ENCODE data around the gene PDZD2. TPM values are rescaled to one million over a fixed set of nuclear protein-coding genes. Genes with fewer than 3 reads are reported as not detected.
"Not testable (repeated sequence)": the region's sequence is repeated elsewhere in the genome, so short reads cannot be mapped to it uniquely, and the experiment has no call there.

PDZD2 gene
- total RNA-seq, 2 experiments from 2014 or later = 1.3 to 1.8 TPM

DNA sequence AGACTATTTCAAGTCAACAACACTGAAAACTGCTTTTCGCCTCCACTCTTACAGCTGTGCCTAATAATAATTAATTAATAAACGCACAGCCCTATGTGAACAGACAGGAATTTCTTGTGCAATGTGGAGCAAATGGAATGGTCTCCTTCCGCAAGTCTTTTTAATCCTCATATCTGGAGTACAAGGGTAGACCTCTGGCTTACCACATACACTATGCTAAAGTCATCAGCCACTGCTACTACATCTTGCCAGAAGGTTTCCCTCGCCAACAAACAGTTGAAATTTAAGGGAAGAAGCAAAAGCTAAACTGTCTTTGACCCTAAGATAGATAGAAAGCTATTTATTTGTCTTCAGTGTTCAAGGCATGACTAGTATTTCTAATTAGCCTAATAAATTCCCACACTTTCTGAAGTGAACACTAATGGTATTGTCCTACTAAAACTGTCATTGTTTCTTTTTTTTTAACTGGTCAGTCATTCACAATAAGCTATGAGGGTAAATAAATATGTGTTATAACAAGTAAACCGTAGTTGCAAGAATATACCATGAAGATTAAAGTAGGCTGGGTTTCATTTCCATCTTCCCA is 471.3 kb downstream of the PDZD2 start:
- intact Hi-C loops (cut with DNase I, micrococcal nuclease) = no loop called here
- no peaks in the 10 kb centered on the region for H3K4me1 ChIP-seq (ENCODE audit: insufficient read depth, low read length)
- ATAC-seq (ENCODE audit: poor library complexity) = no peak
- H3K27me3 Mint-ChIP-seq = no peaks in the 10 kb centered on the region
- no peaks in the 10 kb centered on the region for H3K27me3 ChIP-seq (ENCODE audit: control insufficient read depth in 1 of 2, insufficient read depth in 2 of 2, low read length in 2 of 2)
- H3K9me3 Mint-ChIP-seq = no peaks in the 10 kb centered on the region
- H3K27ac Mint-ChIP-seq = no peak overlapping the region
- no peak for DNase-seq
- ChIA-PET CTCF (no interaction called here), POLR2A (no interaction called here)
- peaks cover 58% of the 10 kb centered on the region for H3K36me3 ChIP-seq (ENCODE audit: insufficient read depth, low read length)
- no peak for TF ChIP-seq CTCF (IDR thresholded peaks at IDR 0.05)
- no peaks in the 10 kb centered on the region for H3K4me1 Mint-ChIP-seq (ENCODE audit: low read depth)
- H3K27ac ChIP-seq (ENCODE audit: low read depth in 1 of 2, low read length in 2 of 2) = no peak overlapping the region
- no peak overlapping the region for H3K4me3 ChIP-seq (ENCODE audit: low read length)
- no peaks in the 10 kb centered on the region for H3K9me3 ChIP-seq (ENCODE audit: control insufficient read depth in 1 of 2, insufficient read depth in 1 of 2, low read length in 2 of 2)
- H3K36me3 Mint-ChIP-seq (ENCODE audit: low read depth) = peaks cover 67% of the 10 kb centered on the region
- no peak overlapping the region for H3K4me3 Mint-ChIP-seq

DNA sequence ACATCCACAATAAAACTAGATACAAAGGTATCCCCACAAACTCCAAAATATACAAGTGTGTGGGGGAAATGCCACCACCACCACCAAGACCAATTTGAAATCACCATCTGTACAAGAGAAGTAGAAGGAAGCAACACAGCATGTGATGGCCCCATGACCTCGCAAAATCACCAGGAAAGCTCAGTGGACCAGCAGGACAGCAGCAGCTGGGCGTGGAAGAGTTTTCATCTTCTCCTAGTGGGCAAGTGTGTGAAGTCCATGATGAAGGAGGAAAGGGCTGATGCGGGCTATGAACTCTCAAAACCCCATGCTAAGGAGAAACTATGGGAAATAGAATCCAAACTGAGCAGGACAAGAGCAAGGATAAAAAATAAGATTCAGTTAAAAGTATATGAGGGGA is 477.1 kb downstream of the PDZD2 start:
- POLR2A ChIA-PET = interaction anchor here (1.2 kb wide), 1 partner anchor 14 kb away, joined by 3 read pairs; no protein-coding TSS in a partner anchor
- no peak for TF ChIP-seq CTCF (IDR thresholded peaks at IDR 0.05)
- Histone ChIP-seq H3K4me1 (ENCODE audit: insufficient read depth, low read length) (no peaks in the 10 kb centered on the region), H3K27ac (ENCODE audit: low read depth in 1 of 2, low read length in 2 of 2) (no peak overlapping the region), H3K9me3 (ENCODE audit: control insufficient read depth in 1 of 2, insufficient read depth in 1 of 2, low read length in 2 of 2) (no peaks in the 10 kb centered on the region), H3K27me3 (ENCODE audit: control insufficient read depth in 1 of 2, insufficient read depth in 2 of 2, low read length in 2 of 2) (no peaks in the 10 kb centered on the region), H3K4me3 (ENCODE audit: low read length) (no peak overlapping the region), H3K36me3 (ENCODE audit: insufficient read depth, low read length) (peaks cover 47% of the 10 kb centered on the region)
- intact Hi-C loops (cut with DNase I, micrococcal nuclease) = no loop called here
- H3K27ac Mint-ChIP-seq = peak overlapping the region; percentile 16
- DNase-seq = no peak
- no peaks in the 10 kb centered on the region for H3K27me3 Mint-ChIP-seq
- no peak overlapping the region for H3K4me3 Mint-ChIP-seq
- H3K4me1 Mint-ChIP-seq (ENCODE audit: low read depth) = peaks cover 17% of the 10 kb centered on the region
- no peak for ATAC-seq (ENCODE audit: poor library complexity)
- no peaks in the 10 kb centered on the region for H3K9me3 Mint-ChIP-seq
- peaks cover 69% of the 10 kb centered on the region for H3K36me3 Mint-ChIP-seq (ENCODE audit: low read depth)
- CTCF ChIA-PET = no interaction called here

DNA sequence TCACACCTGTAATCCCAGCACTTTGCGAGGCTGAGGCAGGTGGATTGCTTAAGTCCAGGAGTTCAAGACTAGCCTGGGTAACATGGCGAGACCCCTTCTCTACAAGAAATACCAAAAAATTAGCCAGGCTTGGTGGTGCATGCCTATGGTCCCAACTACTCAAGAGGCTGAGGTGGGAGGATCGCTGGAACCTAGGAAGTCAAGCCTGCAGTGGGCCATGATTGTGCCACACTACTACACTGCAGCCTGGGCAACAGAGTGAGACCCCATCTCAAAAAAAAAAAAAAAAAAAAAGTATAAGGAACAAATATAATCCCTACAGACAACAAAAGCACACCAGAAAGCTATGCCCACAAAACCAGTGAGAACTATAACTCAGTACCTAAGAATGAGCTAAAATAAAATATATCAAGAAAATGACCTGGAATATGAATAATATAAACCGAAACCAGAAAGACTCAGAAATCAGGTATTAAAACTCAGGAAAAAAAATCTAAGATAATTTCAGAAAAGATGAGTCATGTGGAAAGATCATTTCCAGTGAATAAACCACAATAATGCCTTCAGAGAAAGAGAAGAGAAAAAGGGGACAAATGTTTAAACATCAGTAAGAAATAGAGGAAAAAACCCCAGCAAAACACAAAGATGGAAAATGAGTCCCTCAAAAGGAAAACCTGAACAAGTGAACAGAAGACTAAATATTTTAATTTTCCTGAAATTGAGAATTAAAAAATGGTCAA is 477.8 kb downstream of the PDZD2 start:
- H3K9me3 Mint-ChIP-seq = no peaks in the 10 kb centered on the region
- H3K36me3 Mint-ChIP-seq (ENCODE audit: low read depth) = peaks cover 70% of the 10 kb centered on the region
- ChIA-PET POLR2A (interaction anchor here (0.6 kb wide), 1 partner anchor 696 kb away, joined by 3 read pairs; no protein-coding TSS in a partner anchor), CTCF (interaction anchor here (0.7 kb wide), 1 partner anchor 213 kb away, joined by 4 read pairs; no protein-coding TSS in a partner anchor)
- no peaks in the 10 kb centered on the region for H3K9me3 ChIP-seq (ENCODE audit: control insufficient read depth in 1 of 2, insufficient read depth in 1 of 2, low read length in 2 of 2)
- DNase-seq (no peak), ATAC-seq (ENCODE audit: poor library complexity) (no peak)
- H3K27me3 ChIP-seq (ENCODE audit: control insufficient read depth in 1 of 2, insufficient read depth in 2 of 2, low read length in 2 of 2) = no peaks in the 10 kb centered on the region
- H3K4me3 ChIP-seq (ENCODE audit: low read length) = no peak overlapping the region
- no peak overlapping the region for H3K27ac ChIP-seq (ENCODE audit: low read depth in 1 of 2, low read length in 2 of 2)
- H3K27me3 Mint-ChIP-seq = no peaks in the 10 kb centered on the region
- peak overlapping the region; percentile 57 for H3K27ac Mint-ChIP-seq
- intact Hi-C loops (cut with DNase I, micrococcal nuclease) = no loop called here
- peaks cover 17% of the 10 kb centered on the region for H3K4me1 Mint-ChIP-seq (ENCODE audit: low read depth)
- no peak for TF ChIP-seq CTCF (IDR thresholded peaks at IDR 0.05)
- no peak overlapping the region for H3K4me3 Mint-ChIP-seq
- H3K36me3 ChIP-seq (ENCODE audit: insufficient read depth, low read length) = peaks cover 47% of the 10 kb centered on the region
- no peaks in the 10 kb centered on the region for H3K4me1 ChIP-seq (ENCODE audit: insufficient read depth, low read length)

DNA sequence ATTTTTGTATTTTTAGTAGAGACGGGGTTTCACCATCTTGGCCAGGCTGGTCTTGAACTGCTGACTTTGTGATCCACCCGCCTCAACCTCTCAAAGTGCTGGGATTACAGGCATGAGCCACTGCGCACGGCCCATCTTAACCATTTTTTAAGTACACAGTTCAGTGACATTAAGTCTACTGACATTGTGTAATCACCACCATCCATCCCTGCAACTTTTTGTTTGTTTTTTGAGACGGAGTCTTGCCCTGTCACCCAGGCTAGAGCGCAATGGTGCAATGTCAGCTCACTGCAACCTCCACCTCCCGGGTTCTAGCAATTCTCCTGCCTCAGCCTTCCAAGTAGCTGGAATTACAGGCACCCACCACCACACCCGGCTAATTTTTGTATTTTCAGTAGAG is 480.0 kb downstream of the PDZD2 start:
- H3K4me3 ChIP-seq (ENCODE audit: low read length); H3K27me3 Mint-ChIP-seq; H3K27ac Mint-ChIP-seq; ATAC-seq (ENCODE audit: poor library complexity); H3K9me3 Mint-ChIP-seq; DNase-seq; POLR2A ChIA-PET; H3K9me3 ChIP-seq (ENCODE audit: control insufficient read depth in 1 of 2, insufficient read depth in 1 of 2, low read length in 2 of 2); CTCF ChIA-PET; H3K27me3 ChIP-seq (ENCODE audit: control insufficient read depth in 1 of 2, insufficient read depth in 2 of 2, low read length in 2 of 2); H3K4me3 Mint-ChIP-seq; H3K27ac ChIP-seq (ENCODE audit: low read depth in 1 of 2, low read length in 2 of 2); H3K4me1 ChIP-seq (ENCODE audit: insufficient read depth, low read length); intact Hi-C loops (cut with DNase I, micrococcal nuclease): not testable (repeated sequence)
- Mint-ChIP-seq H3K4me1 (ENCODE audit: low read depth) (peaks cover 28% of the 10 kb centered on the region), H3K36me3 (ENCODE audit: low read depth) (peaks cover 77% of the 10 kb centered on the region)
- H3K36me3 ChIP-seq (ENCODE audit: insufficient read depth, low read length) = peaks cover 47% of the 10 kb centered on the region
